RWPE1 (cell line): ENCODE measurements around the gene BICC1.

Source experiments
- CTCF ChIA-PET: fragments of 350-600 bp; sonication (Branson Sonifier 250); formaldehyde crosslinking; extraction: SDS; loops from one replicate; lab custom pipeline; 2021; lab: Yijun Ruan, JAX
- POLR2A ChIA-PET: fragments of 400-600 bp; formaldehyde crosslinking; extraction: SDS; loops from one replicate; lab custom pipeline; 2020; ENCODE audit warnings: antibody characterized with exemption; ENCODE audit not compliant: low non-redundant PET; lab: Yijun Ruan, JAX
- DNase-seq: peaks from one replicate; pipeline ENCODE4 v3.0.0; 2012; ENCODE audit warnings: low spot score
- H3K27ac ChIP-seq: fragments of 450-650 bp; 2 replicates; pipeline ENCODE4 v1.5.1; 2017
- TF ChIP-seq, protein P1 (sequence below): fragments of 450-650 bp; conservative IDR thresholded peaks from 2 replicates; pipeline ENCODE4 v1.5.1; 2017; ENCODE audit warnings: low read depth, mild to moderate bottlenecking

Gene BICC1

DNA sequence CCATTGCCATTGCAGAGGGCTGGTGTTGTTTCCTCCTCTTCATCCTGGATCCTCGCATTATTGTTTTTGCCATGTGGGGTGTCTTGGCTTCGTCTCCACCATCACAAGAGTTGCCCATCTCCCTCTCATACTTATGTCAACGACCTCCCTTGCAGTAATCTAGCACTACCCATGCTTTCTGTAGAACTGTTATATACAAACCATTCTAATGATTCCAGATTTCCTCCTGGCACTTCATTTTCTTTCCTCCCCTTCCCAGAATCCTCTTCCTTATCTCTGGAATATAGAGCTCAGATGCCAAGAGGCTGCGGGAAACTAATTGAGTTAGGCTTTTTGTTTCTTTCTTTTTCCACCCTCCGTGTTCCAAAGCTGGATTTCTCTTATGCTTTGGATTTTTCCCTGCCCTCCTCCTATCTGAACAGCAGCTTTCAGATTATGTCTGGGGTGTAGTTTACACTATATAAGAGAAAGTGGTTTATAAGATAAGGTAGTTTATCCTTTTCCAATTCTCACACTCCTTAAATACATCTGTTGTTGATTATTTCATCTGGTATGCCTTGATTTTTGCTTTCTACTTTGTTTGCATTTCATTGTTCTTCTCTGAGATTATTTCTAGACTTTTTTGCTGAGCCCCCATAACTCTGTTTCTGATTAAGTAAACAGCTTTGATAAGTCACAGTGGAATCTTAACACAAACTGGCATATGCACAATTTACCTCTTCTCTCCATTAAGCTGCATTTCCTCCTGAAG lies 264.1 kb downstream of the BICC1 start:
- no peak overlapping the region for H3K27ac ChIP-seq
- CTCF ChIA-PET = interaction anchor here (0.5 to 0.7 kb wide), 4 partner anchors 11 to 246 kb away, joined by 3 read pairs; no protein-coding TSS in a partner anchor
- POLR2A ChIA-PET = no interaction called here

DNA sequence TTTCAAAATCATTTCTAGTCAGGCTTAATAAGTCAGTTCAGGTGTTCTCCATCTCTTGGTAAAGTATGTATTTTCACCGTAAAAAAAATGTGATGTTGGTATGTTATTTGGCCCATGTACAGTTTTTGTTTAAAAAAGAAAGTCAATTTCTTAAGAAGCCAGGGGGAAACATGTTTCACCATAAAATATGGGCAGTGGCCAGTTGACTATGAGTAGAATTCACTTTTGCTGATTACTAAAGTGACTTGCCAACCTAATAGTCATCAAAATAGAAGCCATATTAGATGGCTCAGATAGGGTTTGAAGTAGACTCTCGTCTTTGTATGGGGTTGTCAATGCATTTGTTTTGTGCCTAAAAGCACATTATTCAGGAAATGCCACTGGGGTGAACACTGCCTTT lies 266.3 kb downstream of the BICC1 start:
- DNase-seq = no peak
- H3K27ac ChIP-seq = no peak overlapping the region
- POLR2A ChIA-PET = no interaction called here
- TF ChIP-seq, protein P1, sequence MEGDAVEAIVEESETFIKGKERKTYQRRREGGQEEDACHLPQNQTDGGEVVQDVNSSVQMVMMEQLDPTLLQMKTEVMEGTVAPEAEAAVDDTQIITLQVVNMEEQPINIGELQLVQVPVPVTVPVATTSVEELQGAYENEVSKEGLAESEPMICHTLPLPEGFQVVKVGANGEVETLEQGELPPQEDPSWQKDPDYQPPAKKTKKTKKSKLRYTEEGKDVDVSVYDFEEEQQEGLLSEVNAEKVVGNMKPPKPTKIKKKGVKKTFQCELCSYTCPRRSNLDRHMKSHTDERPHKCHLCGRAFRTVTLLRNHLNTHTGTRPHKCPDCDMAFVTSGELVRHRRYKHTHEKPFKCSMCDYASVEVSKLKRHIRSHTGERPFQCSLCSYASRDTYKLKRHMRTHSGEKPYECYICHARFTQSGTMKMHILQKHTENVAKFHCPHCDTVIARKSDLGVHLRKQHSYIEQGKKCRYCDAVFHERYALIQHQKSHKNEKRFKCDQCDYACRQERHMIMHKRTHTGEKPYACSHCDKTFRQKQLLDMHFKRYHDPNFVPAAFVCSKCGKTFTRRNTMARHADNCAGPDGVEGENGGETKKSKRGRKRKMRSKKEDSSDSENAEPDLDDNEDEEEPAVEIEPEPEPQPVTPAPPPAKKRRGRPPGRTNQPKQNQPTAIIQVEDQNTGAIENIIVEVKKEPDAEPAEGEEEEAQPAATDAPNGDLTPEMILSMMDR = no peak
- CTCF ChIA-PET = no interaction called here

More for the DNA sequence above, 264.1 kb downstream of the BICC1 start:
- TF ChIP-seq, protein P1 = no peak
- DNase-seq = no peak

DNA sequence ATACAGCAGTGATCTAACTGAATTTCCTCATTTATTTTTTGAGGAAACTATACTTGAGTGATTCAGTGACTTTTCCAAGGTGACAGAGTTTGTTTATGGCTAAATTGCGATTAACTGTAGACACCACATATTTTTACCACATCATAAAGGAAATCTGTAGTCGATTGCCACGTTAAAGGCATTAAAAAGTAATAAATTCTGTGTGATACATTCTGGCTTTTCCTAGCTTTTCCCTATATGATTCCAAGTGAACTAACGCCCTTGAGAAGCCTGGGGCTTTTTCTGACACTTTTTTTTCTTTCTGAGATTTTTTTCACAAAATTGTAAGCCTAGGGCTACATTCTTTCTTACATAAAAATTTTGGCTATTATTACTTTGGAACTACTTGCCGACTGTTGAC lies 266.9 kb downstream of the BICC1 start:
- CTCF ChIA-PET = interaction anchor here (0.7 kb wide), 1 partner anchor 608 kb away, joined by 5 read pairs; no protein-coding TSS in a partner anchor

DNA sequence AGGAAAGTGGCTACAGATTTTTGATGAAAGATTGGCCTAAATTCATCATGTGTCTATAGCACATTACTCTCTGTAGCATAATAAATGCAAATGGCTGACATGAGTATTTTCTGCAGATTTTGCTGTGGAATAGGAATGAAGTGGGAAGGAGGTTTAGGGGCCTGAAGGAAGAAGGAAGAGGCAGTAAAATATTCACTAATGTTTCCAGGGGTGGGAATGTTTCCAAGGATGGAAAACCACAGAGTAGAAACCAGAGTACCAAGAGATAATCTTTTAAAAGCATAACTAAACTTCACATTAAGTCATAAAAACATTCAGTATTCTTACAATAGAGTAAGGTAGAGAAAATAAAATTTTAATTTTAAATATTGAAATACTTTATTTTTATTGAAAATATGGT lies 267.8 kb downstream of the BICC1 start:
- TF ChIP-seq, protein P1 = no peak
- no peak for DNase-seq
- ChIA-PET POLR2A (no interaction called here), CTCF (interaction anchor here (0.6 to 0.7 kb wide), 2 partner anchors 456 to 609 kb away, joined by 3 to 5 read pairs; no protein-coding TSS in a partner anchor)
- H3K27ac ChIP-seq = no peak overlapping the region

More for the DNA sequence above, 266.9 kb downstream of the BICC1 start:
- TF ChIP-seq, protein P1 = no peak
- POLR2A ChIA-PET = no interaction called here
- no peak for DNase-seq
- no peak overlapping the region for H3K27ac ChIP-seq

DNA sequence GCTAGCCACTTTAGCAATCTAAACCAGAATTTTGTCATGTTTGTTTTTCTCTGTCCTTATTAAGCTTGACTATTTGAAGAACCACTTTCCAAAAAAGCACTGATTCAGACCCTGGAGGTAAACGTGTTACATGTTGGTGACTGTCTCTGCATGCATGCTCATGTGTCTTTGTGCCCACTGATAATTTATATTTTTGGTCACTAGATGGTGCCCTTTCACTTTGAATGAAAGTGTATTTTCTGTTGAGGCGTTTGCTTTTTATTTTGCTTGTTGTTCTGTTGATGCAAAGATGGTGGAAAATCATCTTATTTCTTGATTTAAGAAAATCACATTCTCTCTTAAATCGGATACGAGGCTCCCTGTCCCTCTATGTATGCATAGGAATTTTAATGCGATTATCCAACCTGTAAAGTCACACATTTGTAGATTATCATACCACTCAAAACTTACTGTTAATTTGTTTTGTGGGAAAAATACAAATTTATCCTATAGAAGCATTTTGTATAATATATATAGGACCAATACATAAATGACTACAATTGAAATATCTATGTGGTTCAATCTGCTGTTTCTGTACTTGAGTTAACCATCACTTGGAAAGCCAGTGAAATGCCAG lies 269.3 kb downstream of the BICC1 start:
- TF ChIP-seq, protein P1 = peak; percentile 71
- no peak overlapping the region for H3K27ac ChIP-seq
- CTCF ChIA-PET = interaction anchor here (0.6 to 0.9 kb wide), 2 partner anchors 128 to 385 kb away, joined by 4 to 7 read pairs; no protein-coding TSS in a partner anchor
- POLR2A ChIA-PET = no interaction called here
- DNase-seq = peak; percentile 39
